RPMI8226 (cell line): Measurements from ENCODE around the gene DSG2.
"Not testable (repeated sequence)": the region's sequence is repeated elsewhere in the genome, so short reads cannot be mapped to it uniquely, and the experiment has no call there.

Experiments
- DNase-seq: peaks from one replicate; pipeline ENCODE4 v3.0.0-alpha.2; 2015

Gene DSG2

GRCh38 chr18:31503011-31503410 lies 5.0 kb downstream of the DSG2 start:
- no peak for DNase-seq

GRCh38 chr18:31504455-31505147 lies 6.6 kb downstream of the DSG2 start:
- DNase-seq: no peak

- DNase-seq: no peak
Measured at GRCh38 chr18:31505156-31505555, 7.2 kb downstream of the DSG2 start.

DNA sequence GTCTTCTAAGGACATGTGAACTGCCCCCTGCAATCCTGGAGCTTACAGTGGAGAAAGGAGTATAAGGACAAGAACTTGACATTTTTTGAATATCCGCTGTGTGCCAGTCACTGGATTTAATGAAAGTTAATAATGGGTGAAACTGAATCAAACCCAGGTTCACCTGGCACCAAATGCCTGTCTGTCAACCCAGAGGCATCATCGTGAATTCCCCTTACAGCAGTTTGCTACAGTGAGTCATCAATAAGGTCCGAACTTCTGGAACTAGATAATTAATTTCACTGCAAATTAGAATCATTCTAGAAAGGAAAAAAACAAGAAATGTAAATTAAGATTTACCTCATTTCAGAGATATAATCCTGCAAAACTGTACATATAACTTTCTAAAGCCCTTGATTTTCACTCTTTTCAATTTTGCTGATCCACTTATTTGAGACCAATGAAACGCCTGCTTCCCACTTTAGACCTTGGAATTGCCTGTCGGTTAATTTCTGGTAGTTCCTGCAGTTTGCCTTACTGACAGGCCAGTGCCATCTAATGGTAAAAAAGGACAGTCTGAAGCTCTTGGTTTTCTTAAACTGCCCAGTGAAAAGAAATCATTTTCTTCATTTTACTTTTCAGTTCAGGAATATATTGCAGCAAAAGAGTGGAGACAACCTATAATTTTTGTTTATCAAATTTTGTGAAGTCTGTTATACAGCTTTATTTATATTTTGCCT lies 8.2 kb downstream of the DSG2 start:
- DNase-seq: no peak

GRCh38 chr18:31507124-31507523 lies 9.1 kb downstream of the DSG2 start:
- not testable (repeated sequence) for DNase-seq

DNA sequence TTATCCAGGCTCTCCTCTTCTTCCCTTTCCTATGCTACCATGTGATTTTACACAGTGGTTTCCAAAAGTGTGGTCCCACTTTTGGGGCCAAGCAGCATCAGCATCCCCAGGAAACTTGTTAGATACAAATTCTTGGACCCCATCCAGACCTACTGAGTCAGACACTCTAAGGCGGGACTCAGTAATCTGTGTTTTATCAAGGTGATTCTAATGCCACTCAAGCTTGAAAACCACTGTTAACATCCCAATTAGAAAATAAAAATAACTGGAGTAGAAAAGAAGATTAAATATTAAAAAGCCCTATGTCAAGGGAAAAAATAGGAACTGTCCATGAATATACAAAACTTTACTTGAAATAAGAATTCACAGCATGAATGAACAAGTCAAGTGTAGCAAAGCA lies 10.8 kb downstream of the DSG2 start:
- DNase-seq: no peak

- DNase-seq: no peak
Measured at GRCh38 chr18:31509571-31509970, 11.6 kb downstream of the DSG2 start.

- DNase-seq: no peak
Measured at GRCh38 chr18:31510319-31510718, 12.3 kb downstream of the DSG2 start.

DNA sequence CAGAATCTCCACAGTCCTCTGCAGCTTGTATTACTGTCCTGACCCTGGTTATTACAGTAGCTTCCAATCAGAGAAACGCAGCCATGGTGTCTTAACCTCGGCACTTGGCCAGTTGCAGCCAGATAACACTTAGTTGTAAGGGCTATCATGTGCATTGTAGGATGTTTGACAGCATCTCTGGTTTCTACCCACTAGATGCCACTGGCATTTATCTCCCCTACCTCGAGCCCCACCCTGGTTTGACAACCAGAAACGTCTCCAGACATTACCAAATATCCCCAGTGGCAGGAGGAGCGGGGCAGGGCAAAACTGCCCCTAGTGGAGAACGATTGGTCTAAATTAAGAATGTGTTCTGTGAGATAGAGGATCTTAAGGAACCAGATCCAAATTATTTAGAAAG lies 13.1 kb downstream of the DSG2 start:
- no peak for DNase-seq

- DNase-seq: no peak
Measured at GRCh38 chr18:31512203-31512764, 14.3 kb downstream of the DSG2 start.

GRCh38 chr18:31513189-31513935 lies 15.4 kb downstream of the DSG2 start:
- DNase-seq: no peak

- no peak for DNase-seq
Measured at GRCh38 chr18:31516437-31516836, 18.5 kb downstream of the DSG2 start.

- no peak for DNase-seq
Measured at GRCh38 chr18:31526374-31526773, 28.4 kb downstream of the DSG2 start.

DNA sequence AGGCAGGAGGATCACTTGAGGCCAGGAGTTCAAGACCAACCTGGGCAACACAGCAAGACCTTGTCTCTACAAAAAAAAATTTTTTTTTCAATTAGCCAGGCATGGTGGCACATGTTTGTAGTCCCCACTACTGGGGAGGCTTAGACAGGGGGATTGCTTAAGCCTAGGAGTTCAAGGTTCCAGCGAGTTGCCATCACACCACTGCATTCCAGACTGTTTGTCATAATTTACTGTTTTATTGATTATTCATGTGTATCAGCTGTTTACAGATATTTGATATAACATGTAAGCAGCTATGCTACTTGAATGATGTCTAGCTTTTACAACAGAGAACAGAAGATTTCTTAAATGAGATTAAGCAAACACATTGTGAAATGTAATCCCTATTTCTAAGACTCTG lies 35.3 kb downstream of the DSG2 start:
- no peak for DNase-seq

GRCh38 chr18:31538837-31539236 lies 40.9 kb downstream of the DSG2 start:
- DNase-seq: no peak

GRCh38 chr18:31546476-31546875 lies 48.5 kb downstream of the DSG2 start:
- no peak for DNase-seq

DNA sequence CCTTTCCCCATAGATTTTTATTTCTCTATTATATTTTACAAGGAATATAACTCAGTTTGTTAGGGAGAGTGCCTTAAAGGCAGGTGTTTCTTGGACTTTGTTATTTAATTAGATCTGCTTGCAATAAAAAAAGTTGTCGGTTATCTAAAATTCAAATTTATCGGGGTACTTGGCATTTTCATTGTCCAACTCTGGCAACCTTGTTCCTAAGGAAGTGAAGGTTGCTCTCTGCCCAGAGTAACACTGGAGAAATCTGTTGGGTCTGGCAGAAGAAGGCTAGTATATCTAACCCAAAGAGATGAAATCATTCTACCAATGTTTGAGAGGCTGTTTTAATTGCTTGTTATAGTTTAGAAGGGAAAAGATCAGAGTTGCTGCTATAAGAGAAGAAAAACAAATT lies 50.9 kb downstream of the DSG2 start:
- DNase-seq: no peak

GRCh38 chr18:31549416-31549815 lies 51.4 kb downstream of the DSG2 start:
- DNase-seq: no peak

DNA sequence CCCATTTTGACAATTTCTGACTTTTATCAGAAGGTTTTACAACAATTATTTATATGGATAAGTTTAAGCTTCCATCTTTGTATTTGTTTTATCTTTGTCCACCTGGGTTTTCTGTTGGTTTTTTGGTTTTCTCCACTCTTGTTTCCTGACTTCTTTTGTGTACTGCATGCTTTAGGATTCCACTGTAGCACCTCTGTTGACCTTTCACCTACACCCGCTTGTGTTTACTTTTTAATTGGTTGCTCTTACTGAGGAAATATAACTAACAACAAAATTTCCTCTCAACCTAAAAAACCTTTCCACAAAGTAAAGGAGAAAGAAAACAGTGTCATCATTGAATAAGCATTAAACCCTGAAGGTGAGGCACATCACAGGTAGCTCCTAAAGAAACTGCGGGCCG lies 53.9 kb downstream of the DSG2 start:
- no peak for DNase-seq

GRCh38 chr18:31553800-31554199 lies 55.8 kb downstream of the DSG2 start:
- no peak for DNase-seq

DNA sequence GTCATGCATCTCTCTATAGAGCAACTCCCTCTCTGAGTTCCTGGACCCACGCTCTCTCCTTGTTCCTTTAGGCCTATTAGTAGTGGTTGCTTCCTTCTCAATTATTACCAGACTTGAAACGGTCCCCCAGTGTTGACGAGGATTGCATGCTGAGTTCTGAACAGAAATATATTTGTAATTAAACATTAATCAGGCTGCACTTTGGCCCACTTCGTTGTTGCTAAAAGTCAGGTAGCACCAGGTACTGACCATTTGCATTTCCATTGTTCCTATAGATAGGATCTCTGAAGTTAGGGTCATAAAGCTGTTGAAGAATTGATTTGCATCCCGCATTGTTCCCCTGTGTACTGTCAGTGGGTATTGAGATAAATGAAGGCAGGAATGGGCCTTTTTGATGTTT lies 56.8 kb downstream of the DSG2 start:
- no peak for DNase-seq

- peak; percentile 72 for DNase-seq
Measured at GRCh38 chr18:31555971-31556747, 58.2 kb downstream of the DSG2 start.

DNA sequence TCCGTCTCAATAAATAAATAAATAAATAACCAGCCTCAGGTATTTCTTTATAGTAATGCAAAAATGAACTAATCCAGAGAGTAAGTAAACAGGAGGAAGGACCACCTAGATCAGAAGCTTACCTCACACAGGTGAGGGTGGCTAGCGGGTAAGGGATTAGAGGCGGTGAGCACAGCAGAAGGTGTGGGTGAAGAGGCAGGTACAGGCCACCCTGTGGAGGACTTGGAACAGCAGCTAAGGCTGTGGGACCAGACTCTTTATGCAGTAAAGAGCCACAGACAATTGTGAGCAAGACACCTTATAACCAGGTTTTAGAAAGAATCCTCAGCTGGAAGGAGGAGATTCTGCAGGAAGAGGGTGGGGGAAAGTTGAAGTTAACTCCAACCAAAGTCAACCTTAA lies 59.5 kb downstream of the DSG2 start:
- no peak for DNase-seq
